GM21360 (cell line): Measurements from ENCODE around the gene CLBA1.
"Not testable (repeated sequence)": the region's sequence is repeated elsewhere in the genome, so short reads cannot be mapped to it uniquely, and the experiment has no call there.

ENCODE experiments used
- ATAC-seq: cut with Tn5 transposase; IDR thresholded peaks from one replicate; pipeline ENCODE4 v1.9.1; 2021; ENCODE audit warnings: mild to moderate bottlenecking, moderate library complexity; ENCODE audit not compliant: unreplicated experiment

The CLBA1 gene

DNA sequence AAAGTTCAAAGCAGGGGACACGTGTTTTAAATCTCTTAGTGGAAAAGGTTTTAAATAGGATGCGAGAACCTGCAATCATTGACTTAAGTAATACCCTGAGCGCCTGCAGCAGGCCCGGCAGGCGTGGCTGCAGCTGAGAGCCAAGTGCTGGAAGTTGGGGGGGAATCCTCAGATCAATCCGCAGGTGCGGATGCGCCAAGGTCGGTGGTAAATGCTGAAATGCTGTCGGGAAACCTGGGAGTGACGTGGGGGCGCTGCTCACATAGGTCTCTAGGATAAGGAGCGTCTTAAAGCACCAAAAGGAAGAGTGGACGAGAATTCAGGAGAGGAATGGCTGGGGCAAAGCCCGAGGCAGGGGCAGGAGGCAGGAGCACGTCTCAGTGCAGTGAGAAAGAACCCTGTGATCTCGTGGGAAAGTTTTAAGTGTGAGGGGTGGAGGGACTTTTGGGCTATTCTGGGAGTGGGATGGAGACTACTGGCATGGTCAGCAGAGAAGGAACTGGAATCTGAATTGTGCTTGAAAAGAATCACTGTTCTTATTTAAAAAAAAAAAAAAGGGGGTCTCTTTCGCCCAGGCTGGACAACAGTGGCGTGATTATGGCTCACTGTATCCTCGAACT lies 36.2 kb downstream of the CLBA1 start:
- no peak for ATAC-seq

GRCh38 chr14:105022276-105022670 lies 36.7 kb downstream of the CLBA1 start:
- no peak for ATAC-seq

GRCh38 chr14:105023144-105023543 lies 37.6 kb downstream of the CLBA1 start:
- no peak for ATAC-seq

- no peak for ATAC-seq
Measured at GRCh38 chr14:105023791-105024480, 38.3 kb downstream of the CLBA1 start.

DNA sequence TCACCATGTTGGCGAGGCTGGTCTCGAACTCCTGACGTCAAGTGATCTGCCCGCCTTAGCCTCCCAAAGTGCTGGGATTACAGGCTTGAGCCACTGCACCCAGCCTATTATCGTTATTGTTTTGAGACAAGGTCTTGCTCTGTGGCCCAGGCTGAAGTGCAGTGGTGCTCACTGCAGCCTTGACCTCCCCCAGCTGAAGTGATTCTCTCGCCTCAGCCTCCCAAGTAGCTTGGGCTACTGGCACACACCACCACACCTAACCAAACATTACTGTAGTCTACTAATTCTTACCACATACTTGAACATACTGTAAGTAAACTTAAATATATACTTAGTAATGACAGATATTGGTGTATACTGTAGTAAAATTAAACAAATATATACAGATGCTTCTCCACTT lies 39.8 kb downstream of the CLBA1 start:
- no peak for ATAC-seq

DNA sequence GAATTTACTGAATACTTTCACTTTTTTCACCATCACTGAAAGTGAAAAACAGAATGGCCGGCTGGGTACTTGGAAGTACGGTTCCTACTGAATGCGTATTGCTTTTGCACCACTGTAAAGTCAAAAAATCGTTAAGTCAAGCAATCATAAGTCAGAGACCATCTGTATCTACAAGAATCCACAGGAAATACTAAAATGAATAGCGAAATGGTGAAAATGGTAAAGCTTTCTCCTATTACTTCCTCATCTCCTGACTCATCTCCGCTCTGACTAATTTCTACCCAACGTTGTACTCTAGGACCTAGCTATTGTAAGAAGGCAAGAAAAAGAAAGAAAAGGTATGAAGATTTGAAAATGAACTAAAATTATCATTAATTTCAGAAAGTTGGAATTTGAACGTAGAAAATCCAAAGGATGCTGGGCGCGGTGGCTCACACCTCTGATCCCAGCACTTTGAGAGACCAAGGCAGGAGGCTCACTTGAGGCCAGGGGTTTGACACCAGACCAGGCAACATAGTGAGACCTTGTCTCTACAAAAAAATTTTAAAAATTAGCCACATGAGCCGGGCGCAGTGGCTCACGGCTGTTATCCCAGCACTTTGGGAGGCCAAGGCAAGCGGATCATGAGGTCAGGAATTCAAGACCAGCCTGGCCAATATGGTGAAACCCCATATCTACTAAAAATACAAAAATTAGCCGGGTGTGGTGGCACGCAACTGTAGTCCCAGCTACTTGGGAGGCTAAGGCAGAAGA lies 40.6 kb downstream of the CLBA1 start:
- no peak for ATAC-seq

GRCh38 chr14:105026802-105027563 lies 41.4 kb downstream of the CLBA1 start:
- no peak for ATAC-seq

GRCh38 chr14:105027718-105028117 lies 42.1 kb downstream of the CLBA1 start:
- ATAC-seq, result not testable (repeated sequence)

DNA sequence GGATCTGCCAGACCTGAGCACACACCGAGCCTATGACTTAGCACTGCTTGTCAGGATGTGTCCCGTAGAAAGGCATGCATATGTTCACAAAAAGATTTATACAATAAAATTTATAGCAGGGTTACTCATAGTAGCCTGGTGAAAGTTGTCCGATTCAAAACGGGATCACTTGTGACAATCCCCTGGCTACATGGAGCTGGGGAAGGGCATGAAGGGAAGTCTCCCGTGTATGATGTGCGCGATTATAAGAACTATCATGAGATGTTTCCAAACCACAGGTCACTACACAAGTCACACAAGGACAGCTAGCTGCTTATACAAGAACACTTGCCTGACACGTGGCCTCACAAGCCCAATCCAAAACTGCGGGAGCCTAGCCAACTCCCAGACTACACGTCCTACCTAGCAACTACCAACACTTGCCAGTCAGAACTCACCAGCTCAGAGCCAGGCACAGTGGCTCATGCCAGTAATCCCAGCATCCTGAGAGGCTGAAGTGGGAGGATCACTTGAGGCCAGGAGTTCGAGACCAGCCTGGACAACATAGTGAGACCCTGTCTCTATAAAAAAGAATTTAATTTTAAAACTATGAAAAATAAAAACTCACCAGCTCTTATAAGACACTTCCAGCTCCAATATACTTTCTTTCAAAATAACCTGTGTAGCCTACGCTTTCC lies 42.8 kb downstream of the CLBA1 start:
- ATAC-seq, result no peak

- ATAC-seq, result no peak
Measured at GRCh38 chr14:105029402-105029801, 43.8 kb downstream of the CLBA1 start.

GRCh38 chr14:105030194-105030593 lies 44.6 kb downstream of the CLBA1 start:
- no peak for ATAC-seq

DNA sequence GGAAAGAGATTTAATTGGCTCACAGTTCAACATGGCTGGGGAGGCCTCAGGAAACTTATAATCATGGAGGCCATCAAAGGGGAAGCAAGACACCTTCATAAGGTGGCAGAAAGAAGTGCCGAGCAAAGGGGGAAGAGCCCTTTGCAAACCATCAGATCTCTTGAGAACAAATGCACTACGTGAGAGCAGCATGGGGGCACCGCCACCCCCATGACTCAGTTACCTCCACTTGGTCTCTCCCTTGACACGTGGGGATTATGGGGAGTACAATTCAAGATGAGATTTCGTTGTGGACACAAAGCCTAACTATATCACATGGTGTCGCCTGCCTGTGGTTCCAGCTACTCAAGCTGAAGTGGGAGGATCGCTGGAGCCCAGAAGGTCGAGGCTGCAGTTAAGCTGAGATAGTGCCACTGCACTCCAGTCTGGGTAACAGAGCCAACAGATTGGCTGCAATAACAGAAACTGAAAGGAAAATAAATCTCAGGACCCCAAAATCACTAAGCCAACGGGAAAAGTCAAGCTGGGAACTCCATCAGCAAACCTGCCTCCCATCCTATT lies 45.3 kb downstream of the CLBA1 start:
- ATAC-seq, result no peak

GRCh38 chr14:105032451-105032901 lies 46.9 kb downstream of the CLBA1 start:
- not testable (repeated sequence) for ATAC-seq

GRCh38 chr14:105033412-105033900 lies 47.9 kb downstream of the CLBA1 start:
- ATAC-seq, result not testable (repeated sequence)

DNA sequence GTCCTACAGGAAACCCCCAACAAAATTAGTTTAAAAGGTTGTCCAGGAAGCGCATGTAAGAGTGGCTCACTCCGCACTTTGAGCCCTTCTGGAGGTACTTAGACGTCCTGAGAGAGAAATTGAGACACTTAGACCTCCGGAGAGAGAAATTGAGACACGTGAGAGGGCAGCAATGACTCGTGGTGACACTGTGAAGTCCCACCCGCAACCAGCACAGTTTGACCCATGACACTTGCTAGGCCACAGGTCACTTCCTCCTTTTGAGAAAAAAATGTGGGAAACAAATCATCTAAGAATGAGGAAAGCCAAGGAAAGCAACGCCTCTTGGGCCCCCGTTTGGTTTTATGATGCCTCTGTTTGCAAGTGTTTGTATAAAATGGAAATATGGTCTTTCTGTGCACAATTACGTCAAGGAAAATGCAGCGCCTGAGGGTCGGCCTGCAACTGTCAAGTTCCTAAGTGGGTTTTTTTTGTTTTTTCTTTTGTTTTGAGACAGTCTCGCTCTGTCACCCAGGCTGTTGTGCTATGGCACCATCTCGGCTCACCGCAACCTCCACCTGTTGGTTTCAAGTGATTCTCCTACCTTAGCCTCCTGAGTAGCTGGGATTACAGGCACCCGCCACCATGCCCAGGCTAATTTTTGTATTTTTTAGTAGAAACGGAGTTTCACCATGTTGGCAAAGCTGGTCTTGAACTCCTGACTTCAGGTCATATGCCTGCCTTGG lies 48.9 kb downstream of the CLBA1 start:
- ATAC-seq, result no peak

DNA sequence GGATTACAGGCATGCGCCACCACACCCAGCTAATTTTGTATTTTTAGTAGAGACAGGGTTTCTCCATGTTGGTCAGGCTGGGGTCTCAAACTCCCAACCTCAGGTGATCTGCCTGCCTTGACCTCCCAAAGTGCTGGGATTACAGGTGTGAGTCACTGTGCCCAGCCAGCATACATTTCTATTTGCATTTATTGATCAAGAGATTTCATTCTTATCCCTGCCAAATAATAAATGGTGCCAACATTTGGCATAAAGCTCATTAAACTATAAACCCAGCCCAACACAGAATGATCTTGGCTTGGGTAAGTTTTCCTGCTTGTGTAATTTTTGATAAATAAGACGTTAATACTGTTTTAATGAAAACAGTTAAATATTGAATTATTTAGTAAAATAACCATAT lies 50.0 kb downstream of the CLBA1 start:
- ATAC-seq, result not testable (repeated sequence)

DNA sequence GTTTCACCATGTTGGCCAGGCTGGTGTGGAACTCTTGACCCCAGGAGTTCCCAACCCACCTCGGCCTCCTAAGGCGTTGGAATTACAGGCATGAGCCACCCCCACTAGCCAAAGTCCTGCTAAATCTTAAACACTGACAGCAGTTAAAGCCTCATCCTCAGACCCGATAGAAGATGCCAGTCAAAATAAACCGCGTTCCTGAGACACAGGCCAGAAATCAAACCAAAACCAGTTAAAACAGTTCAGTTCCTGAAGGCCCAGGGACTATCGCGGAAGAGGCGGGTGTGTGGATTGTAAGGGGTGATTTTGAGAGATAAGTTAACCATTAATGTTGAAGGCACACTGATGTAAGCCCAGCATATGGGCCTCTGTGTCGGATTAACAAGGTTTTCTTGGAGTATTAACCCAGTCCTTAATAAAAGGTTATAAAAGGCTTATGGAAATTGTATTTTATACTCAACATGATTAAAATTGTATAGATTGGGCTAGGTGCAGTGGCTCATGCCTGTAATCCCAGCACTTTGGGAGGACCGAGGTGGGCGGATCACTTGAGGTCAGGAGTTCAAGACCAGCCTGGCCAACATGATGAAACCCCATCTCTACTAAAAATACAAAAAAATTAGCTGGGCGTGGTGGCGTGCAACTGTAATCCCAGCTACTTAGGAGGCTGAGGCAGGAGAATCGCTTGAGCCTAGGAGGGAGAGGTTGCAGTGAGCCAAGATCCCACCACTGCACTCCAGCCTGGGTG lies 54.0 kb downstream of the CLBA1 start:
- ATAC-seq, result no peak

DNA sequence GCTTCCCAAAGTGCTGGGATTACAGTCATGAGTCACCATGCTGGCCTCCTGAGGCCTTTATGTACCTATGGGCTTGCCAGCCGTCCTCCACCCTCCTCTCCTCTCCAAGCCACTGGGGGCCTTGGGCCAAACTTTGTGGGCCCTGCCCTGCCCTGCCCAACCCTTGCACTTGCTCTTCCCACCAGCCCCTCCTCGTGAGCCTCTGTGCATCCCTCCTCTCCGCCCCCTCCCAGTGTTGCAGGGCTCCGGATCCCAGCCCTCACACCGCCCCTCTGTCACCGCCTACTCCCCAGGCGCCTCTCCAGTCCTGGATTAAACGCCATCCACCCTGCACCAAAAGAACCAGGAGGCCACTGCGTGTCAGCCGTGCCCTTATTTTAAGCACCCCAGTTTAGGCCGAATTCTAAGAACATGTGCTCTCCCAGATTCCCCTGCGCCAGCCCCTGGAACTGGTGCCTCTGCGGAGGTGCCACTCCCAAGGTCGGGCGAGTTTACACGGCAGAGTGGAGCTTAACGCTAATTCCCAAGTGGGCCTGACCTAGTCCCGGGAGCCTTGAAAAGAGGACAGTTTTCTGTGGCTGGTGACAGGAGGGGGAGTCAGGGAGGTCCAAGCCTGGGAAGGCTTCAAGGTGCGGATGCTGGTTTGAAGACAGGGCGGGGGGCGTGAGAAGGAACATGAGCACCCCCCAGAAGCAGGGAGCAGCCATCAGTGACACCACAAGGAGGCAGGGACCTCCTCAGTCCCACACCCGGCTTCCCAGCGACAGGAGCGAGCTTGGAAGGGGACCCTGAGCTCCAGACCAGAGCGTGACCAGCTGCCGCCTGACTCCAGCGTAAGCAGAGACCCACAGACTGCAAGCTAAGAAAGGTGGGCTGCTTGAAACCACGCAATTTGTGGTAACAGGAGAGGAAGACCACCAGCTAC lies 56.5 kb downstream of the CLBA1 start:
- no peak for ATAC-seq
